Measurements from ENCODE around the gene NTSR1.

NTSR1 gene

DNA sequence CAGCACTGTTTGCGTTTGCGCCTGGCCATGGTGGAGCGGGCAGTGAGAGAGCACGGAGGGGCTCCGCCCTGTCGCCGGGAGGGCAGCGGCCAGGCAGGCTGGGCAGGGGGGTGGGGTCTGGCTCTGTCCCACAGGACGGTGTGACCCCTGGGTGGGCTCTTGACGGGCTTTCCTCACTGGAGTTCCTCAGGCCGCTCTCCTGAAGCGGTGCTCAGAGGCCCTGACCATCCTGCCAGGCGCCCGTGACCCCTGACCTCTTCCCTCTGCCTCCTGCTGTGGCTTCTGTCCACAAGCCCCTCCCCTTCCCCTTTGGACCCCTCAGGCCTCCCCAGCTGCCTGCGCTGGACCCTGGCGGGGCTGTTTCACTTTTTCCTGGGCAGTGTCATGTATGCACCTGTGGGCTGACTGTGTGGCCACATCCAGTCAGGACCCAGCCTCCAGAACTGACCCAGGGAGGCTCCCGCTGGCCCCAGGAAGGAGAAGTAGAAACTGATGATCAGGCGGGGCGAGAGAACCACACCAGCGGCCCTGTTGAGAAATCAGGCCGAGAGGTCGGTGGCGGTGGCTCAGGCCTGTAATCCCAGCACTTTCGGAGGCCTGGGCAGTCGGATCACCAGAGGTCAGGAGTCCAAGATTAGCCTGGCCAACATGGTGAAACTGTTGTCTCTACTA, 97.2 kb downstream of the NTSR1 start:
- no peak for DNase-seq

DNA sequence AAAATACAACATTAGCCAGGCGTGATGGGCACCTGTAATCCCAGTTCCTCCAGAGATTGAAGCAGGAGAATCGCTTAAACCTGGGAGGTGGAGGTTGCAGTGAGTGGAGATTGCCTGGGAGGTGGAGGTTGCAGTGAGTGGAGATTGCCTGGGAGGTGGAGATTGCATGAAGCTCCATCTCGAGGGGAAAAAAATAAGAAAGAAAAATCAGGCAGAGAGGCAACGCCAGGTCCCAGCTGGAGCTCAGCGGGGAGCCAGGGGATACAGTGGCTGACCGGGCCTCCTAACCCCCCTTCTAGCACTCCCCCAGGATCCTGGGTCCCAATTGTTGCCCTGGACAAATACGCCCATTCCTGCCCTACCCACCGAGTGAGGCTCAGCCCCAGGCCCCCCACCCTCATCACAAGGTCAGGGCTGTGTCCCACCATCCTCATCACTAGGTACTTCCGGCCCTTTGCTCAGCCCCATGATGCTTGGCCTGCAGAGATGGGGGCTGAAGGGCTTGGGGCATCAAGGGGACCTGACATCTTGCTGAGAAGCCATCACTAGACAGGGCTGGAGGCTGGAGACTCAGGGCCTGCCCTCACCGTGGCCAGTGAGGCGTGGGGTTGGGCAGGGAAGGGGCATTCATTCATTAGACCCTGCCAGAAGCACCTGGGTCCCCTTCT, 97.9 kb downstream of the NTSR1 start:
- no peak for DNase-seq

DNA sequence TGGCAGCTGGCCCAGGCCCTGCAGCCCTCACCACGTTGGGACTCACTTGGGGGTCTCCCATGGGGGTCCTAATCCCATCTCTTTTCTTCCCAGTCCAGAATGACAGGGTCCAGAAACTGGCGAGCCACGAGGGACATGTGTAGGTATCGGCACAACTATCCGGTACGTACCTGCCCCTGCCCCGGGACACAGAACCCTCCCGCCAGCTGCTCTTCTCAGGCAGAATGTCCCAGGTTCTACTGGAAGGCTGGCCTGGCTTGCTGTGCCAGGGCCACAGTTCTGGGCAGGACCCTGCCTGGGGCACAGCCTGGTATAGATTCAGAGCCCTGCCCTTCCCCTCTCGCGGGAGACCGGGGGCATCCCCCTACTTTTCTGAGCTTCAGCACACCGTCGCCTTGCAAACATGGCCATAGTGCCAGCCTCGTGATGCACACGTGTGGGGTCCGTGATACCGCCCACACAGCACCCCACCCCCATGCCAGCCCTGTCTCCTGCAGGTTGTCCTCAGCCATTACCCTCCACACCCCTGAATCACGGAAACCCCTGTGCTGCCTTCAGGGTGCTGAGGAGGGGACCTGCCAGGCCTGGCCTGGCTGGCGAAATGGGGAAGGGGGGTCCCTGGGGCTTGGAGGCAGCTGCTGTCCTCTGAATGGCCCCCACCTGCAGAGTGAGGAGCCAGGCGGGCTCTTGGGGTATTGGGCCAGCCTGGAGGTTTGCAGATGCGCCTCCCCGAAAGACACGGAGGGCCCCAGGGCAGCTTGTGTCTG, 99.0 kb downstream of the NTSR1 start:
- DNase-seq: no peak

DNA sequence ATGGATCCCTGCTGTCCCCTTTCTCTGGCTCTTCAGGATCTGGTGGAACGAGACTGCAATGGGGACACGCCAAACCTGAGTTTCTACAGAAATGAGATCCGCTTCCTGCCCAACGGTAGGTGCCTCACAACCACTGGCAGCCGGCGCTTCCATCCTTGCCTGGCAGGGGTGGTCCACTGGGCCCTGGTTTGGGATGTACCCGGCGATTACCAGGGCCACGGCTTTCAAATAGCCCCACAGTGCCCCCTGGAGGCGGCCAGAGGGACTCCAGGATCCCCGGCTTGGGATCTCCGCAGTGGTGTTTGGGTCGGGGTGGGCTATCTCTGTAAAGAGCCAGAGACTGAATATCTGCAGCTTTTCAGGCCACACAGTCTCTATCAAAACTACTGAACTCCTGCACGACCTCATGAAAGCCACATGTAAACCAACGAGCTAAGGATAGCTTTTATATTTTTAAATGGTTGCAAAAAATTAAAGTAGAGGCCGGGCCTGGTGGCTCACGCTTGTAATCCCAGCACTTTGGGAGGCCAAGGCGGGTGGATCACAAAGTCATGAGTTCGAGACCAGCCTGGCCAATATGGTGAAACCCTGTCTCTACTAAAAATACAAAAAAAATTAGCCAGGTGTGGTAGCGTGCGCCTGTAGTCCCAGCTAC, 99.7 kb downstream of the NTSR1 start:
- peak; percentile 25 for DNase-seq

DNA sequence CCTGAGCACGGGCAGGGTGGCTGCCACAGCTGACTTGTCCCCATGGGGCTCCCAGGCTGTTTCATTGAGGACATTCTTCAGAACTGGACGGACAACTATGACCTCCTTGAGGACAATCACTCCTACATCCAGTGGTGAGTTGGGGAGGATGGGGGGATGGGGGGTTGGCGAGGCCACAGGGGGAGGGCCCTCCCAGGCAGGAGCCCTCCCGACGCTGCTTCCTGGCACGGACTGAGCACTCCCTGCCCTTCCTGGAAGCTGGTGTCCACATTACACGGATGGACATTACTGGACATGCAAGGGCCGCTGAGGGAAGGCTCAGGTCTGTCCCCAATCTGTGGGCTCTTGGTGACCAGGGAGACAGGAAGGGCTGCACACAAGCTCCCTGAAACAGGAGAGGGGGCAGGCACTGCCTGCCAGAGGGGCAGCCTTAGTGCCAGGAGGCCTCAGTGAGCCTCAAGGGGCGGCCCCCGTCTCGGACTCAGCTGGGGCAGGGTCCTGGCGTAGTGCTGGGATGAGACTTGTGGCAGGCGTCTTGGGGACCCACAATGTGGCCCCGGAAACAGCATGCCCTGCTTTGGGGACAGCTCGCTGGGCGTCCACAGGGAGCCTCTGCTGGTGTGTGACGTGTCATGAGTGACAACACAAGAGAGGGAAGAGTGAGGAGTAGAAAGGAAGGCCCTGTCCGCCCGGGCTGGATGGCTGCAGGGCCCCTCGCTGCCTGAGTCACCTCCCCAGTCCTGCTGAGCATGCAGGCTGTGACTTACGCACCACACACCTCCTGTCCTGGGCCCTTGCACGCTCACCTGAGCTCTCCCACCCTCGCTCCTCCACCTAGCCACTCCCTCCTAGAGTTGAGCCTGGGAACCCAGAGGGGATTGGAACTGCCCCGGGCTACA, 101.1 kb downstream of the NTSR1 start:
- no peak for DNase-seq

DNA sequence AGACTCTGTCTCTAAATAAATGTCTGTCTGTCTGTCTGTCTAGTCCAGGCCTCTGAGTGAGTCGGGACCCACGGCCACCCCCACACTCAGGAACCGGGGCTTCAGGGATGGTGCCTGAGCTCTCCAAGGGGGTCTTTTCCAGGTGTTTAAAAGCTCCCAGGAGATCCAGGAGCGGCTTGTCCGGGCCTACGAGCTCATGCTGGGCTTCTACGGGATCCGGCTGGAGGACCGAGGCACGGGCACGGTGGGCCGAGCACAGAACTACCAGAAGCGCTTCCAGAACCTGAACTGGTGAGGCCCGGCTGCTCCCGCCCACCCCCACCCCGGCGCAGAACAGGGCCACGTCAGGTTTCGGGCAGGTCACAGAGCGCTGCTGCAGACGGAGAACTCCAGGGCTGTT, 102.7 kb downstream of the NTSR1 start:
- no peak for DNase-seq

DNA sequence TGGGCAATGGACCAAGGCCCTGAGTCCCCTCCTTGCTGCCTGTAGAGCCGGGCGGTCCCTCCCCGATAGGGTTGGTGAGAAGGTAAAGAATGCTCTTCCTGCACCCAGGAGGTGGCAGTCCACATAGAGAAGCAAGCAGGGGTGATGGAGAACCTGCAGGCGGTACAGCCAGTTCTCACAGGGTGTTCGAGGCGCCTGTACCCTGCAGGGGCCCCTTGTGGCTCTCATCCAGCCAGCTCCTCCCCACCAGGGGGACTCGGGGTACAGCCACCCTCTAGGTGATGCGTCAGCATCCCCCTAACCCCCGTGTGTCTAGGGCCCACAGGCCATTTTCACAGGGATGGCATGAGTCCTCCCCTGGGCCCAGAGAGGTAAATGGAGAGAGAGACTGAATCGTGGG, 103.1 kb downstream of the NTSR1 start:
- no peak for DNase-seq

All from NCI-H1092 treated with DMSO at 0.1 percent for 48 hours (cell line).